ENCODE measurements around the gene ZNF516.

ZNF516 gene

GRCh38 chr18:76398896-76399612 lies 96.0 kb downstream of the ZNF516 start:
- peak; percentile 57 to 65 for DNase-seq (ENCODE audit: low read depth in 2 of 2)

GRCh38 chr18:76398295-76398694 lies 96.7 kb downstream of the ZNF516 start:
- no peak for DNase-seq (ENCODE audit: low read depth in 2 of 2)

GRCh38 chr18:76397631-76398030 lies 97.4 kb downstream of the ZNF516 start:
- no peak for DNase-seq (ENCODE audit: low read depth in 2 of 2)

- no peak for DNase-seq (ENCODE audit: low read depth in 2 of 2)
Measured at GRCh38 chr18:76396792-76397191, 98.2 kb downstream of the ZNF516 start.

GRCh38 chr18:76395609-76396008 lies 99.4 kb downstream of the ZNF516 start:
- no peak for DNase-seq (ENCODE audit: low read depth in 2 of 2)

- no peak for DNase-seq (ENCODE audit: low read depth in 2 of 2)
Measured at GRCh38 chr18:76394780-76395476, 100.1 kb downstream of the ZNF516 start.

GRCh38 chr18:76392349-76392748 lies 102.7 kb downstream of the ZNF516 start:
- DNase-seq (ENCODE audit: low read depth in 2 of 2): no peak

- no peak for DNase-seq (ENCODE audit: low read depth in 2 of 2)
Measured at GRCh38 chr18:76391746-76392145, 103.3 kb downstream of the ZNF516 start.

- no peak for DNase-seq (ENCODE audit: low read depth in 2 of 2)
Measured at GRCh38 chr18:76391038-76391437, 104.0 kb downstream of the ZNF516 start.

GRCh38 chr18:76390452-76391035 lies 104.5 kb downstream of the ZNF516 start:
- no peak for DNase-seq (ENCODE audit: low read depth in 2 of 2)

- DNase-seq (ENCODE audit: low read depth in 2 of 2): no peak
Measured at GRCh38 chr18:76389716-76390115, 105.3 kb downstream of the ZNF516 start.

- DNase-seq (ENCODE audit: low read depth in 2 of 2): no peak
Measured at GRCh38 chr18:76388891-76389423, 106.1 kb downstream of the ZNF516 start.

- DNase-seq (ENCODE audit: low read depth in 2 of 2): no peak
Measured at GRCh38 chr18:76388261-76388660, 106.8 kb downstream of the ZNF516 start.

GRCh38 chr18:76387608-76388007 lies 107.4 kb downstream of the ZNF516 start:
- DNase-seq (ENCODE audit: low read depth in 2 of 2): no peak

- DNase-seq (ENCODE audit: low read depth in 2 of 2): no peak
Measured at GRCh38 chr18:76386886-76387285, 108.2 kb downstream of the ZNF516 start.

GRCh38 chr18:76386071-76386470 lies 109.0 kb downstream of the ZNF516 start:
- DNase-seq (ENCODE audit: low read depth in 2 of 2): no peak

GRCh38 chr18:76385681-76385975 lies 109.4 kb downstream of the ZNF516 start:
- DNase-seq (ENCODE audit: low read depth in 2 of 2): no peak

- DNase-seq (ENCODE audit: low read depth in 2 of 2): no peak
Measured at GRCh38 chr18:76384861-76385680, 110.0 kb downstream of the ZNF516 start.

- DNase-seq (ENCODE audit: low read depth in 2 of 2): no peak
Measured at GRCh38 chr18:76384114-76384790, 110.8 kb downstream of the ZNF516 start.

GRCh38 chr18:76383636-76384035 lies 111.4 kb downstream of the ZNF516 start:
- DNase-seq (ENCODE audit: low read depth in 2 of 2): no peak

- no peak for DNase-seq (ENCODE audit: low read depth in 2 of 2)
Measured at GRCh38 chr18:76382275-76382674, 112.8 kb downstream of the ZNF516 start.
